HG03097 (cell line): ENCODE data around the gene SLC22A15.
"Not testable (repeated sequence)": the region's sequence is repeated elsewhere in the genome, so short reads cannot be mapped to it uniquely, and the experiment has no call there.

Source experiments
- ATAC-seq: cut with Tn5 transposase; IDR thresholded peaks from one replicate; pipeline ENCODE4 v1.9.1; 2021; ENCODE audit not compliant: unreplicated experiment, low FRiP score

Gene SLC22A15

DNA sequence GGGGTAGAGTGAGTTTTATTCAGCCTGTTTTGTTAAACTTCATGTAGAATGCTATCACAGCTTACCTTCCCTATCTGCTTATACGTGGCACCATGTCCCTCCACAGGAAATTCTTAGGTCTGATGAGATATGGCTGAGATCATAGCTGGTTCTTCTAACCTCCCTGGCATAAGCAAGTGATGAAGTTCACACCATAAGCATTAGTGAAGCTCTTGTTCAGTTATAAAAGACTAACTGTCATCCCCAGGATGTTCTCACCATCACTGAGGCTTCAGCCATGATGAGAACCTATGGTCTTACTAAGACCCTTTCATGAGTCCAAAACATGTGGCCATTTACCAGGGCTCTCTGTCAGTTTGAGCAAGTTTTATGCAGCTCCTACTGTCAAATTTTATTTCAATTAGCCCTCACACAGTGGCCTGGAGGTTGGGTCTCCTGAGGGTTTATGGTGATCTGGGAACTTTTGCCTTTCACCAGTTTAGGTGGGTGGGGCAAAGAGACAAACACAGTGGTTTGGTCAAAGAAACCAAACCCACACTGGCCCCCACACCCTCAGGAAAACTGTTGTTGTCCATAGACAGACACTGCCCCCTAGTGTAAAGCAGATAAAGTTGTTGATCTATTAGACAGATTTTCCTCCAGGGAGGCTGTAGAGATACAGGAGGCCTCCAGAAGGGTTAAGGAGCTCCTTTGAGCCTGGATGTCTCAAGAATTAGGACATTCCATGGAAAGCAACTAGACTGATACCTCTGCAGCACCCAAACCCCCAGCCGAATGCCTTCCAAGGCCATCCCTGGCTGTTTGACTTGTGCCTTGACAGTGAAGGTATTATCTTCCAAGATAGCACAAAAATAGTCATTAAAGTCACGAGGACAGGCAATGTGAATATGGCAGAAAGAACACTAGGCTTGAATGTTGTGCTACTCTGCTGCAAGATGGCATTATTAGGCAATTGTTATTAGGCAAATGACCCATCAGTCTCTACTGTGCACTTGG, 5.0 kb downstream of the SLC22A15 start:
- no peak for ATAC-seq

DNA sequence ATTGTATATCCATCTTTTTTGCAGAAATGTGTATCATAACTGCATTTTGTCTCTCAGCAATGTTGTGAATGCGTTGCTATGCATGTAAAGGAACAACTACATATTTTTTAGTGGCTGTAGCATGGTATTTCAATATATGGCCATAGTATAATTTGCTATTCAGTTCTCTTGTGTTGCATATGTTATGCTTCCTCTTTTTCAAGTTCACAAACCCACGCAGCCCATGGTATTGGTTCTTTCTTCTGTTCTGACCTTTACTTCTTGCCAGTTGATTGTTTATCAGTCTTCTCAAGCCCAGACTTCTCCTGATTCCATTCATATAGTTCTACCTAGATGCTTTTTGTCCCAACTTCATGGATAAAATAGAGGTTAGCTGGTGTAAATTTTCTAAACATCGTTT, 6.1 kb downstream of the SLC22A15 start:
- ATAC-seq: no peak

GRCh38 chr1:115983584-115983983, 7.3 kb downstream of the SLC22A15 start:
- ATAC-seq: no peak

GRCh38 chr1:115987623-115988022, 11.3 kb downstream of the SLC22A15 start:
- no peak for ATAC-seq

- no peak for ATAC-seq
Measured at GRCh38 chr1:115988953-115989352, 12.6 kb downstream of the SLC22A15 start.

GRCh38 chr1:115989699-115990098, 13.4 kb downstream of the SLC22A15 start:
- ATAC-seq: no peak

GRCh38 chr1:115991909-115992308, 15.6 kb downstream of the SLC22A15 start:
- ATAC-seq: no peak

GRCh38 chr1:115997921-115998320, 21.6 kb downstream of the SLC22A15 start:
- ATAC-seq: not testable (repeated sequence)

- ATAC-seq: no peak
Measured at GRCh38 chr1:116001739-116002487, 25.6 kb downstream of the SLC22A15 start.

- ATAC-seq: no peak
Measured at GRCh38 chr1:116002781-116003420, 26.6 kb downstream of the SLC22A15 start.

GRCh38 chr1:116003823-116004222, 27.5 kb downstream of the SLC22A15 start:
- ATAC-seq: no peak

DNA sequence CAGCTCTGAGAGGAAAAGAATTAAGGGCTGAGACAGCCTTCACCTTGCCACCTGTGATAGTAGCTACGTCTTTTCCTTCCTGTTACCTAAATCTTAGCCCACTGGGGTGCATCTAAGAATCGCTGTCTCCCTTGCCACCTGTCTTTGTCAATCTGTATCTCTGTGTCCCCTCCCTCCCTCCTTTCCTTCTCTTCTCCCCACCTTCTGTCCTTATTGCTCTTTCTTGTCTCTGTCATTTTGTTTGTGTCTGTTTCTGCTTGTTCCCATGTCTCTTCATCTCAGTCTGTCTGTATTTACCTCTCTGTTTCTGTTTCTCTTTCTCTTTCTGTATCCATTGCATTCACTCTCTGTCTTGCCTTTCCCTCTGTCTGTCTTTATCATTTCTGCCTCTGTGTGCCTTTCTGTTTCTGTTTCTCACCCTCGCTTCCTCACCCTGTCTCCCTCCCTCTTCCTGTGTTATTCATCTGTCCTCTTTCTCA, 30.2 kb downstream of the SLC22A15 start:
- ATAC-seq: peak; percentile 93

DNA sequence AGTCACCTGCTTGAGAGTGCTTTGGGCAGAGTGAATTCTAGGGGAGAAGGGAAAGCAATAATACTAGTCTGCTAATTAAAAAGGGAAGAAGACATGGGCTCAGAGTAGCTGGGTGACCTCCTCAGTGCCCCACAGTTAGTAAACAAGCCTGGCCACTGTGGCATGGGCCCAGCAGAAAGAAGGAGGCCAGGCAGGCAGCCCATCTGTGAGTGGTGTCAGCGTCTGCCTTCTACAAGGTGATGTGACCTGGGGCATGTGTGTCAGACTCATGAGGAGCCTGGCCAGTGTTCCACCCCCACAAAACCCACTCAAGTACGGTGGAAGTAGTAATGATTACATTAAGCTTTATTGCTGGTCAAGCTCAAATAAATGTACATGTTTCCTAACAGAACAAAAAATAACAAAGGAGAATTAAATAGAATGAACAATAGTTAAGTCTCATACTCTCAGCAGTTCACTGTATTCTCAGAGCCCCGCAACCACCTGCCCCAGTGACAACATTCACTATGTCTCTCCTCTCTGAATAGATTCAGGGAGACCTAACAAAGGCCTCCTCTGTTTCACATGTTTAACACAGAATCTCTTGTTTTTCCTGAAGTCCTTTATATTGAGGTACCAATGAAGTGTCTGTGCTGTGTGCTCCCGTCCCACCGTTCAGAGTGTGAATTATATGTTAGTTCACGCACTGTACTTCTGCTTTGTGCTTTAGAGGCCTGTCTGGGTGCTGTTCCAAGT, 32.5 kb downstream of the SLC22A15 start:
- no peak for ATAC-seq

GRCh38 chr1:116012716-116013115, 36.4 kb downstream of the SLC22A15 start:
- no peak for ATAC-seq

DNA sequence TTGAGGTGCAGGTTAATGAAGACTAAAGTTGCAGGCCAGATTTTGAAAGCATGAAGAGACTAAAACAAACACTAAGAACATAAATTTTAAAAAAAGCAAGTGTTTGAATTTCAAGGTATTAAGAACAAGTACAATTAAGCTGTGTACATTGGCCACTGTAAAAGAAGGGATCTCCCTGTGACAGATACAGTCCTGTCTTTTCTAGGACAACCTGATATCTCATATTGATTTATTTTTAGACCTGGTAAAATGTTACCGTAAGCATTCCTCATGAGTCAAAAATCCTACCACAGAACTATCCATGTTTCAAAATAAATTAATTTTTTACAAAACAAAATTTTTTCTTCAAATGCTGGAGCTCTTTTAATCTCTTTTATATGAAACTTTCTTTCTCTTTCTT, 39.4 kb downstream of the SLC22A15 start:
- ATAC-seq: no peak

- no peak for ATAC-seq
Measured at GRCh38 chr1:116018007-116018406, 41.7 kb downstream of the SLC22A15 start.

DNA sequence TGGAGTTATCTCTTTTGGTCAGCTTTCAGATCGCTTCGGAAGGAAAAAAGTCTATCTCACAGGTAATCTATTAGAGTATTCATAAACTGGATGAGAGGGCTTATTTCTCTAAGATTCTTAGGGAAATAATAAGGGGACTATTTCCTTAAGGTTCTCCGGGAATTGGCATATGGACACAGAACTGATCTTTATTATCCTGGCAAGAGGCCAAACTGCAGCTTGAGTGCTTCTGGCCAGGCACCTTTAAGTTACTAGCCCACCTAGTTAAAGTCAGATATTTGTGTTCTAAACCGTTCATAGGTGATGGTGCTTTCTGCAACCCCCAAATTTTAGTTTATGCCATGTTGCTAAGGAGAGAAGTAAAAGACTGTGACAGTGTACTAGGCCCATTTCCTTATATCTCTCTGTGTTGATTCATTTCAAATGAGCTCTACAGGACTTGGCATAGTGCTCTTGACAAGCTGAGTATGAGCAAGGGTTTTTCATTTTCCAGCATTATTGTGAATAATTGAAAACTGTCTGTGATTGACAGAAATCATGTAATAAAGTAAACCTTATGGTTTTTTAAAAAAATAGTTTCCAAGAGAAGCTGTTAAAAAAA, 43.4 kb downstream of the SLC22A15 start:
- no peak for ATAC-seq

DNA sequence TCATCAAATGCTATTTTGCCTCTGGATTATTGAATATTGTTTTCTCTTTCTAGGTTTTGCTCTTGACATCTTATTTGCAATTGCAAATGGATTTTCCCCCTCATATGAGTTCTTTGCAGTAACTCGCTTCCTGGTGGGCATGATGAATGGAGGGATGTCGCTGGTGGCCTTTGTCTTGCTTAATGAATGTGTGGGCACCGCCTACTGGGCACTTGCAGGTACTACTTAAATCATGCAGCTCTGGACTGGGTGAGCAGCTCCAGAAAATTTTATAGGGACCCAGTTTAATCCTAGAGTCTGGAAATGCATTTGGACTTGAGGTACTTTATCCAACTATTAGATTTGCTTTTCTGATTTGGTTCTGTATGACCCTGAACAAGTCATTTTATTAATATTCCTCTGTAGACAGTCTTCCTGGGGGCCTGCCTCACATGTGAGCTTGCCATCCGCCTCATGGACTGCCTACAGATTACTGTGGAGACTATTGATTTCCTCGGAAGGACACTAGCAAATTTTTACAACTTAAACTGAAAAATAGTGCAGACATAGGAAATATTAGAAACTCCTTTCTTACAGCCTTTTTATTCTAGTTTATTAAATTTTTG, 44.5 kb downstream of the SLC22A15 start:
- peak; percentile 77 for ATAC-seq

DNA sequence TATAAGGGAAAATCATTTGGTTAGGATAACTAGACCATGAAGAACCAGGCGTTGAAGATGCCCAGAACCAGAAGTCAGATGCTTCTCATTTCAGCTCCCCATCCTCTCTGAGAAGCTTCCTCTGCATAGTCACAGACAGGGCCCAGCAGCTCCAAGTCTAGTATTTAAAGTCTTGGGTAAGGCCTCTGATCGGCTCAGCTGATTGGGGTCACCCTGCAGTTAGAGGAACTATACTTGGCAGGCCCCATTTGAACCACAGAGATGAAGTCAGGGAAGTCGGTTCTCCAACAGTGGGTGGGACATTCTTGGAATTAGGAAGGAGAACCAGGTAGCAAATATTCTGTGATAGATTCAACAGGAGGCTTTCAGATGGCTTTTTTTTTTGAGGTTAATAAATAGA, 48.3 kb downstream of the SLC22A15 start:
- ATAC-seq: no peak
